HG03520 (cell line): ENCODE data around the gene PVR.
"Not testable (repeated sequence)": the region's sequence is repeated elsewhere in the genome, so short reads cannot be mapped to it uniquely, and the experiment has no call there.

Experiments used
- ATAC-seq: cut with Tn5 transposase; IDR thresholded peaks from one replicate; pipeline ENCODE4 v1.9.1; 2021; ENCODE audit warnings: mild to moderate bottlenecking, moderate library complexity; ENCODE audit not compliant: unreplicated experiment

The PVR gene

GRCh38 chr19:44643605-44644401 lies at the start of gene PVR:
Gene PVR (plus strand): TSS chr19:44643910. CDS start chr19:44644097, 187 bp downstream.
- ATAC-seq = no peak

GRCh38 chr19:44596428-44597130 lies 47.1 kb upstream of the PVR start:
- ATAC-seq = no peak

GRCh38 chr19:44597131-44597491 lies 46.6 kb upstream of the PVR start:
- ATAC-seq = no peak

- ATAC-seq = no peak
These were observed 45.4 kb upstream of the PVR start for GRCh38 chr19:44598355-44598754.

GRCh38 chr19:44598880-44599279 lies 44.8 kb upstream of the PVR start:
- no peak for ATAC-seq

- ATAC-seq = no peak
These were observed 43.2 kb upstream of the PVR start for GRCh38 chr19:44600466-44600865.

- ATAC-seq = no peak
These were observed 41.6 kb upstream of the PVR start for GRCh38 chr19:44602081-44602480.

- ATAC-seq = no peak
These were observed 40.3 kb upstream of the PVR start for GRCh38 chr19:44603201-44603945.

GRCh38 chr19:44604241-44604640 lies 39.5 kb upstream of the PVR start:
- ATAC-seq = no peak

GRCh38 chr19:44605547-44605946 lies 38.2 kb upstream of the PVR start:
- no peak for ATAC-seq

- ATAC-seq = no peak
These were observed 36.7 kb upstream of the PVR start for GRCh38 chr19:44607049-44607448.

- ATAC-seq = no peak
These were observed 35.8 kb upstream of the PVR start for GRCh38 chr19:44607917-44608316.

GRCh38 chr19:44608391-44608821 lies 35.3 kb upstream of the PVR start:
- ATAC-seq = no peak

GRCh38 chr19:44609219-44609618 lies 34.5 kb upstream of the PVR start:
- ATAC-seq = no peak

- ATAC-seq = not testable (repeated sequence)
These were observed 33.2 kb upstream of the PVR start for GRCh38 chr19:44610497-44610896.

GRCh38 chr19:44611812-44612295 lies 31.9 kb upstream of the PVR start:
- ATAC-seq = no peak

- ATAC-seq = no peak
These were observed 30.2 kb upstream of the PVR start, which contains the start of gene IGSF23 for GRCh38 chr19:44613295-44614178. Gene IGSF23 (plus strand): TSS chr19:44613563. CDS start chr19:44613646, 83 bp downstream.

- ATAC-seq = no peak
These were observed 29.4 kb upstream of the PVR start for GRCh38 chr19:44614313-44614712.

- no peak for ATAC-seq
These were observed 27.9 kb upstream of the PVR start for GRCh38 chr19:44615863-44616247.

GRCh38 chr19:44617110-44617880 lies 26.4 kb upstream of the PVR start:
- no peak for ATAC-seq
